Endothelial cell of umbilical vein (primary cell): Measurements from ENCODE around the gene ZNF749. TPM values are rescaled to one million over a fixed set of nuclear protein-coding genes. Genes with fewer than 3 reads are reported as not detected.

ENCODE experiments used
- BruUV-seq: library from RNA; stranded (reverse); fragments of 400-500 nt; replicated peaks from 2 replicates; lab custom pipeline; 2021; lab: Mats Ljungman, UMichigan
- CTCF ChIA-PET: fragments of 300-600, 350-600 bp; sonication (Branson Sonifier 250); formaldehyde crosslinking; loops from one replicate; lab custom pipeline; 2021; ENCODE audit warnings: antibody characterized with exemption, inconsistent platforms; lab: Charles Lee
- POLR2A ChIA-PET: fragments of 300-600, 350-600 bp; sonication (Branson Sonifier 250); formaldehyde crosslinking; loops from one replicate; lab custom pipeline; 2021; ENCODE audit warnings: antibody characterized with exemption, inconsistent platforms; lab: Charles Lee
- DNase-seq: peaks from one replicate; pipeline ENCODE4 v3.0.0-alpha.2; 2011; ENCODE audit warnings: low read depth, low spot score
- FAIRE-seq: peaks from 2 replicates; lab custom pipeline; 2011; peaks lifted over from hg19 to GRCh38; lab: Jason Lieb, UNC
- H2AFZ ChIP-seq: 2 replicates; pipeline ENCODE4 v1.6.0; 2012; ENCODE audit warnings: low read depth, low read length, control low read depth, inconsistent platforms
- H3K27ac ChIP-seq: 2 replicates; pipeline ENCODE4 v1.5.1; 2011; ENCODE audit warnings: low read depth, mild to moderate bottlenecking, control low read depth, low read length, moderate library complexity; ENCODE audit not compliant: insufficient read depth
- H3K27me3 ChIP-seq, 2 experiments: 2 replicates each; pipeline versions ENCODE4 v1.6.0 to v1.6.1; 2011; ENCODE audit warnings: low read length in 2 of 2, mixed read lengths in 1 of 2; ENCODE audit not compliant: control insufficient read depth in 2 of 2, insufficient read depth in 2 of 2
- H3K36me3 ChIP-seq, 2 experiments: 2 replicates in 1 of 2; 3 replicates in 1 of 2; pipeline ENCODE4 v1.5.1; 2011; ENCODE audit warnings: low read length in 2 of 2, mild to moderate bottlenecking in 1 of 2, moderate library complexity in 1 of 2; ENCODE audit not compliant: control insufficient read depth in 2 of 2, insufficient read depth in 2 of 2; ENCODE audit errors: extremely low read depth in 1 of 2
- H3K4me1 ChIP-seq: 3 replicates; pipeline ENCODE4 v1.5.1; 2011; ENCODE audit warnings: mild to moderate bottlenecking, low read length; ENCODE audit not compliant: control insufficient read depth, insufficient read depth; ENCODE audit errors: extremely low read depth
- H3K4me2 ChIP-seq: 2 replicates; pipeline ENCODE4 v1.6.1; 2011; ENCODE audit warnings: low read length, control low read depth, mixed read lengths; ENCODE audit not compliant: insufficient read depth
- H3K4me3 ChIP-seq, 3 experiments: fragments of 200-600 bp in 1 of 3; sonication (generic), shearing (Covaris generic) in 1 of 3; replicated peaks in 1 of 3; 2 replicates each; pipeline ENCODE4 v1.5.1; 2011 to 2016; ENCODE audit warnings: control low read depth in 3 of 3, low read length in 3 of 3, mild to moderate bottlenecking in 2 of 3, inconsistent platforms in 1 of 3, low read depth in 1 of 3, moderate library complexity in 1 of 3; ENCODE audit not compliant: insufficient read depth in 1 of 3
- H3K79me2 ChIP-seq: 2 replicates; pipeline ENCODE4 v1.6.0; 2012; ENCODE audit warnings: low read length, inconsistent platforms; ENCODE audit not compliant: control insufficient read depth, insufficient read depth
- H3K9ac ChIP-seq: replicated peaks from 2 replicates; pipeline ENCODE3; 2011; ENCODE audit warnings: low read length, control low read depth; ENCODE audit not compliant: insufficient read depth; ENCODE audit errors: extremely low read depth
- H3K9me1 ChIP-seq: replicated peaks from 3 replicates; pipeline ENCODE4 v1.6.0; 2011; ENCODE audit warnings: mild to moderate bottlenecking, low read length; ENCODE audit not compliant: control insufficient read depth, insufficient read depth; ENCODE audit errors: extremely low read depth
- H3K9me3 ChIP-seq: replicated peaks from 2 replicates; pipeline ENCODE4 v1.5.1; 2012; ENCODE audit warnings: low read length, inconsistent platforms; ENCODE audit not compliant: control insufficient read depth, insufficient read depth
- H4K20me1 ChIP-seq: replicated peaks from 2 replicates; pipeline ENCODE3; 2011; ENCODE audit warnings: mild to moderate bottlenecking, low read length; ENCODE audit not compliant: control insufficient read depth, insufficient read depth; ENCODE audit errors: extremely low read depth
- EZH2 ChIP-seq: IDR thresholded peaks from 2 replicates; pipeline ENCODE4 v1.6.1; 2012; ENCODE audit warnings: borderline replicate concordance, low read depth, mild to moderate bottlenecking, moderate library complexity, low read length, inconsistent platforms; ENCODE audit not compliant: severe bottlenecking
- FOS ChIP-seq: IDR thresholded peaks from 2 replicates; pipeline ENCODE4 v1.6.1; 2011; ENCODE audit warnings: mild to moderate bottlenecking, low read length, moderate library complexity, borderline replicate concordance; ENCODE audit not compliant: insufficient read depth
- GATA2 ChIP-seq: IDR thresholded peaks from 2 replicates; pipeline ENCODE4 v1.7.0; 2011; ENCODE audit warnings: low read depth, mild to moderate bottlenecking, moderate library complexity, mixed read lengths, low read length; ENCODE audit not compliant: insufficient read length, insufficient read depth
- JUN ChIP-seq: IDR thresholded peaks from 2 replicates; pipeline ENCODE4 v1.6.1; 2011; ENCODE audit warnings: borderline replicate concordance, low read depth; ENCODE audit not compliant: insufficient read length, insufficient read depth
- MYC ChIP-seq: IDR thresholded peaks from one replicate; pipeline ENCODE4 v1.6.1; 2011; ENCODE audit warnings: mild to moderate bottlenecking, low read depth, low read length
- POLR2A ChIP-seq: IDR thresholded peaks from 2 replicates; pipeline ENCODE4 v1.6.1; 2012; ENCODE audit warnings: low read depth, mild to moderate bottlenecking, control low read depth, low read length
- POLR2AphosphoS5 ChIP-seq: IDR thresholded peaks from 2 replicates; pipeline ENCODE4 v1.6.1; 2012; ENCODE audit warnings: low read depth, mild to moderate bottlenecking, control low read depth, low read length, moderate library complexity; ENCODE audit not compliant: insufficient read depth
- dilution Hi-C: fragments of 300-500 bp; cut with MboI; formaldehyde crosslinking; loops from one replicate; pipeline ENCODE4 v1.15.0; 2019; ENCODE audit warnings: low sequenced_read_pairs; ENCODE audit not compliant: extremely low pct_ligation_motif_present
- intact Hi-C: fragments of 100-400 bp; cut with micrococcal nuclease; formaldehyde crosslinking; loops from one replicate; pipeline ENCODE4 v1.10.0; 2022
- polyA plus RNA-seq, 4 experiments: library from polyadenylated mRNA; depleted of rRNA in 3 of 4; stranded (reverse) in 3 of 4; unstranded in 1 of 4; fragments of >200 nt; gene quantifications; 2 replicates each; pipeline versions ENCODE4 v1.2.1 to v1.2.3, GENCODE V29; 2011 to 2012; ENCODE audit warnings: missing spikeins in 1 of 4
- total RNA-seq: library from RNA; stranded (reverse); gene quantifications from 2 replicates; pipeline ENCODE4 v1.2.3, GENCODE V29; 2021
- TF ChIP-seq, protein P1 (sequence below): IDR thresholded peaks from 2 replicates; pipeline ENCODE4 v1.6.1; 2011; ENCODE audit not compliant: insufficient read depth, insufficient read length
- TF ChIP-seq, protein P2 (sequence below), 2 donors: IDR thresholded peaks; 1 replicate in 1 of 2; 2 replicates in 1 of 2; pipeline ENCODE4 v1.5.1; 2011; ENCODE audit warnings: low read length in 2 of 2, mild to moderate bottlenecking in 2 of 2, moderate library complexity in 2 of 2, control low read depth in 1 of 2, inconsistent platforms in 1 of 2, low read depth in 1 of 2; ENCODE audit not compliant: insufficient read depth in 1 of 2; ENCODE audit errors: extremely low read depth in 1 of 2

The ZNF749 gene
- total and polyA plus RNA-seq, 2 donors (not counting 3 experiments of a cell fraction or from before 2014, with no cell fraction given), result 8.5 to 11.5 TPM

DNA sequence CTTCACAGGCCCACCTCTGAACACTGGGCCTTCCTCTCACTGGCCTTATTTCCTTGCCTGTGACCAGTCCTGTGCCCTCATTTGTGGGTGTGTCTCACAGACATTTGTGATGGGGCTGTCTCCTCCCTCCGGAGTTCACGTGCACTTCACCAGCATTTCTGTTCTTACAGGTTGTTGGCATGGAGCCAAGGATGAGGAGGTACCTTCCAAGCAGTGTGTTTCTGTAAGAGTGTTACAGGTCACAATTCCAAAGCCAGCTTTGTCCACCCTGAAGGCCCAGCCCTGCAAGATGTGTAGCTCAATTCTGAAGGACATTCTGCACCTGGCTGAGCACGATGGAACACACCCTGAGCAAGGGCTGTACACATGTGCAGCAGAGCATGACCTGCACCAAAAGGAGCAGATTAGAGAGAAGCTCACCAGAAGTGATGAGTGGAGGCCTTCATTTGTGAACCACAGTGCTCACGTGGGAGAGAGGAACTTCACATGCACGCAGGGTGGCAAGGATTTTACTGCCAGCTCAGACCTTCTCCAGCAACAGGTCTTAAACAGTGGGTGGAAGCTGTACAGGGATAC is 8.1 kb downstream of the ZNF749 start:
- Histone ChIP-seq H3K36me3 (peaks cover 2 to 12% of the 10 kb centered on the region in 2 experiments), H3K27me3 (no peaks in the 10 kb centered on the region), H3K9me1 (no peaks in the 10 kb centered on the region), H3K27ac (no peak overlapping the region), H2AFZ (no peak overlapping the region), H3K4me3 (no peak overlapping the region), H4K20me1 (no peaks in the 10 kb centered on the region), H3K9me3 (peaks cover 13% of the 10 kb centered on the region), H3K4me2 (no peak overlapping the region), H3K79me2 (no peaks in the 10 kb centered on the region), H3K9ac (no peak overlapping the region), H3K4me1 (no peaks in the 10 kb centered on the region)
- FAIRE-seq, result no peak
- no TSS peak for BruUV-seq
- POLR2A ChIA-PET, result no interaction called here
- TF ChIP-seq FOS, result no peak
- TF ChIP-seq, protein P1, sequence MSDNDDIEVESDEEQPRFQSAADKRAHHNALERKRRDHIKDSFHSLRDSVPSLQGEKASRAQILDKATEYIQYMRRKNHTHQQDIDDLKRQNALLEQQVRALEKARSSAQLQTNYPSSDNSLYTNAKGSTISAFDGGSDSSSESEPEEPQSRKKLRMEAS, result no peak
- TF ChIP-seq POLR2AphosphoS5, result no peak
- TF ChIP-seq MYC, result no peak
- TF ChIP-seq POLR2A, result no peak
- TF ChIP-seq GATA2, result no peak
- TF ChIP-seq EZH2, result no peak
- TF ChIP-seq, protein P2, sequence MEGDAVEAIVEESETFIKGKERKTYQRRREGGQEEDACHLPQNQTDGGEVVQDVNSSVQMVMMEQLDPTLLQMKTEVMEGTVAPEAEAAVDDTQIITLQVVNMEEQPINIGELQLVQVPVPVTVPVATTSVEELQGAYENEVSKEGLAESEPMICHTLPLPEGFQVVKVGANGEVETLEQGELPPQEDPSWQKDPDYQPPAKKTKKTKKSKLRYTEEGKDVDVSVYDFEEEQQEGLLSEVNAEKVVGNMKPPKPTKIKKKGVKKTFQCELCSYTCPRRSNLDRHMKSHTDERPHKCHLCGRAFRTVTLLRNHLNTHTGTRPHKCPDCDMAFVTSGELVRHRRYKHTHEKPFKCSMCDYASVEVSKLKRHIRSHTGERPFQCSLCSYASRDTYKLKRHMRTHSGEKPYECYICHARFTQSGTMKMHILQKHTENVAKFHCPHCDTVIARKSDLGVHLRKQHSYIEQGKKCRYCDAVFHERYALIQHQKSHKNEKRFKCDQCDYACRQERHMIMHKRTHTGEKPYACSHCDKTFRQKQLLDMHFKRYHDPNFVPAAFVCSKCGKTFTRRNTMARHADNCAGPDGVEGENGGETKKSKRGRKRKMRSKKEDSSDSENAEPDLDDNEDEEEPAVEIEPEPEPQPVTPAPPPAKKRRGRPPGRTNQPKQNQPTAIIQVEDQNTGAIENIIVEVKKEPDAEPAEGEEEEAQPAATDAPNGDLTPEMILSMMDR (IDR thresholded peaks at IDR 0.05; ENCODE audit: extremely low read depth in 1 of 2, insufficient read depth in 1 of 2, low read depth in 1 of 2, low read length in 2 of 2), result no peak
- no peak for TF ChIP-seq JUN
- DNase-seq, result no peak
- intact Hi-C loops (no loop called here), dilution Hi-C loops (no loop called here)
- CTCF ChIA-PET, result no interaction called here
